Esophagus muscularis mucosa (tissue), 4 donors: ENCODE results near the gene BORCS8. TPM values are rescaled to one million over a fixed set of nuclear protein-coding genes. Genes with fewer than 3 reads are reported as not detected.

ENCODE experiments used
- DNase-seq: peaks from one replicate; pipeline ENCODE4 v3.0.0-alpha.2; 2017; ENCODE audit errors: extremely low spot score
- H3K27ac ChIP-seq, 4 donors: fragments of 200-600 bp; sonication (generic); replicated peaks in 1 of 4; 1 replicate in 3 of 4; 2 replicates in 1 of 4; pipeline ENCODE4 v1.5.1; 2016 to 2019; ENCODE audit warnings: mild to moderate bottlenecking in 1 of 4
- H3K27me3 ChIP-seq, 4 donors: fragments of 200-600 bp; sonication (generic); one replicate each; pipeline versions ENCODE4 v1.5.1 to v1.6.0; 2016 to 2019
- H3K36me3 ChIP-seq, 4 donors: fragments of 200-600 bp; sonication (generic); one replicate each; pipeline ENCODE4 v1.5.1; 2016 to 2019
- H3K4me1 ChIP-seq, 4 donors: fragments of 200-600 bp; sonication (generic); one replicate each; pipeline ENCODE4 v1.5.1; 2016 to 2019
- H3K4me3 ChIP-seq, 4 donors: fragments of 200-600 bp; sonication (generic); 1 replicate in 2 of 4; 2 replicates in 2 of 4; pipeline ENCODE4 v1.5.1; 2016 to 2019; ENCODE audit warnings: mild to moderate bottlenecking in 4 of 4, moderate library complexity in 1 of 4
- H3K9me3 ChIP-seq, 4 donors: fragments of 200-600 bp; sonication (generic); 1 replicate in 3 of 4; 2 replicates in 1 of 4; pipeline ENCODE4 v1.5.1; 2016 to 2019
- CTCF ChIP-seq, 3 experiments: fragments of 200-600 bp in 2 of 3; fragments of 450-650 bp in 1 of 3; sonication (generic) in 2 of 3; IDR thresholded peaks; one replicate each; pipeline ENCODE4 v1.5.1; 2017 to 2019; ENCODE audit warnings: antibody characterized with exemption in 3 of 3, mild to moderate bottlenecking in 2 of 3, moderate library complexity in 1 of 3
- EP300 ChIP-seq: sonication (generic); formaldehyde crosslinking; IDR thresholded peaks from one replicate; pipeline ENCODE4 v1.6.1; 2017; ENCODE audit warnings: antibody characterized with exemption
- POLR2A ChIP-seq: fragments of 450-650 bp; IDR thresholded peaks from one replicate; pipeline ENCODE4 v1.6.1; 2017; ENCODE audit warnings: antibody characterized with exemption, moderate library complexity, mild to moderate bottlenecking, low read depth
- POLR2AphosphoS5 ChIP-seq, 2 donors: sonication (generic); formaldehyde crosslinking; IDR thresholded peaks; one replicate each; pipeline ENCODE4 v1.6.1; 2017; ENCODE audit warnings: antibody characterized with exemption in 2 of 2
- WGBS: methylation state at CpG from one replicate; pipeline ENCODE4 v1.1.5; 2018; 5-methylcytosine and 5-hydroxymethylcytosine counted together
- intact Hi-C: fragments of 100-400 bp; cut with DNase I; formaldehyde crosslinking; loops from one replicate; pipeline ENCODE4 v1.15.1; 2023
- total RNA-seq, 4 donors: library from RNA; depleted of rRNA; stranded (reverse); fragments of >200 nt; gene quantifications; one replicate each; pipeline versions ENCODE4 v1.1.0 to v1.2.1, GENCODE V29; 2016

The BORCS8 gene
- total RNA-seq, 4 donors from 2014 or later = 10.8 to 16.1 (median 12.5) TPM

DNA sequence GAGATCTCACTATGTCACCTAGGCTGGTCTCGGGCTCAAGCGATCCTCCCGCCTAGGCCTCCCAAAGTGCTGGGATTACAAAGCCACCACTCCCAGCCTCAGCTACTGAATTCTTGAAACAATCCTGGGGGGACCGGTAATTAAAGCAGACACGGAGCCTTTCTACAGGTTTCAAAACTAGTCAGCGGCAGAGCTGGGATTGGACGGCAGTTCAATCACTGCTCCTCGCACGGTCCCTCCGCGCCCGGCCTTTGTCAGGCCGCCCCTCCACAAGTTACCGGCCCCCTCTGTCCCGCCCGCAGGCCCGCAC is 229 bp downstream of the BORCS8 start:
- peaks cover 45 to 62% (median 53%) of the 10 kb centered on the region in 4 donors for H3K4me1 ChIP-seq
- DNase-seq = no peak
- peak overlapping the region; percentile 98 to 100 (median 98) for H3K27ac ChIP-seq
- H3K4me3 ChIP-seq = peak overlapping the region; percentile 75 to 95 (median 82)
- WGBS = 1% methylated on average over 12 of the region's 17 CpGs
- H3K27me3 ChIP-seq = no peaks in the 10 kb centered on the region
- no peaks in the 10 kb centered on the region for H3K9me3 ChIP-seq
- TF ChIP-seq POLR2AphosphoS5 (IDR thresholded peaks at IDR 0.05) (no peak), POLR2A (no peak), EP300 (no peak), CTCF (IDR thresholded peaks at IDR 0.05) (no peak)
- intact Hi-C loops = loop anchor here (10.0 kb wide), 1 partner anchor 123 kb away; no protein-coding TSS in a partner anchor
- peaks cover 2 to 21% (median 20%) of the 10 kb centered on the region in 4 donors for H3K36me3 ChIP-seq

- Histone ChIP-seq H3K27me3 (no peaks in the 10 kb centered on the region), H3K27ac (no peak overlapping the region), H3K4me1 (peaks cover 24 to 35% (median 31%) of the 10 kb centered on the region in 4 donors), H3K4me3 (no peak overlapping the region), H3K9me3 (no peaks in the 10 kb centered on the region), H3K36me3 (peaks cover 0 to 45% (median 34%) of the 10 kb centered on the region in 4 donors)
- no peak for DNase-seq
- WGBS = 97% methylated on average over 6 of the region's 14 CpGs
- TF ChIP-seq POLR2A = no peak
- no peak for TF ChIP-seq POLR2AphosphoS5 (IDR thresholded peaks at IDR 0.05)
- no peak for TF ChIP-seq CTCF (IDR thresholded peaks at IDR 0.05)
- TF ChIP-seq EP300 = no peak
- intact Hi-C loops = no loop called here
Observed at GRCh38 chr19:19186742-19187141, 5.2 kb downstream of the BORCS8 start.

GRCh38 chr19:19185853-19186740 is 5.9 kb downstream of the BORCS8 start:
- peaks cover 21 to 30% (median 27%) of the 10 kb centered on the region in 4 donors for H3K4me1 ChIP-seq
- DNase-seq = no peak
- no peaks in the 10 kb centered on the region for H3K9me3 ChIP-seq
- WGBS = 69% methylated on average over 9 of the region's 9 CpGs
- H3K36me3 ChIP-seq = peaks cover 0 to 51% (median 40%) of the 10 kb centered on the region in 4 donors
- H3K27ac ChIP-seq = no peak overlapping the region
- intact Hi-C loops = no loop called here
- H3K27me3 ChIP-seq = no peaks in the 10 kb centered on the region
- TF ChIP-seq POLR2AphosphoS5 (IDR thresholded peaks at IDR 0.05) (no peak), POLR2A (no peak), EP300 (no peak), CTCF (IDR thresholded peaks at IDR 0.05) (peak in 1 of 3 experiments; percentile 51)
- no peak overlapping the region for H3K4me3 ChIP-seq

GRCh38 chr19:19181488-19181998 is 10.4 kb downstream of the BORCS8 start:
- no peak overlapping the region for H3K27ac ChIP-seq
- H3K27me3 ChIP-seq = no peaks in the 10 kb centered on the region
- no peaks in the 10 kb centered on the region for H3K4me1 ChIP-seq
- DNase-seq = no peak
- TF ChIP-seq POLR2AphosphoS5 (IDR thresholded peaks at IDR 0.05) (no peak), EP300 (no peak), CTCF (IDR thresholded peaks at IDR 0.05) (no peak), POLR2A (no peak)
- intact Hi-C loops = no loop called here
- H3K9me3 ChIP-seq = peaks cover 0 to 4% (median 0%) of the 10 kb centered on the region in 4 donors
- no peak overlapping the region for H3K4me3 ChIP-seq
- H3K36me3 ChIP-seq = peaks cover 5 to 85% (median 66%) of the 10 kb centered on the region in 4 donors
- WGBS = 88% methylated on average over 9 of the region's 9 CpGs
